Heart left ventricle (tissue), 16 donors: ENCODE data around the gene IL15. TPM values are rescaled to one million over a fixed set of nuclear protein-coding genes. Genes with fewer than 3 reads are reported as not detected.

Experiments
- ATAC-seq, 4 donors: fragments of 200-7000 bp; cut with Tn5 transposase; one replicate each; pipeline ENCODE4 v1.9.1; 2020 to 2022; ENCODE audit warnings: moderate library complexity in 4 of 4, mild to moderate bottlenecking in 3 of 4, moderate number of reproducible peaks in 1 of 4
- DNase-seq, 5 donors: peaks; one replicate each; pipeline ENCODE4 v3.0.0-alpha.2; 2020
- H3K27ac ChIP-seq, 12 donors: fragments of 200-600 bp; sonication (generic) in 4 of 12; one replicate each; pipeline versions ENCODE4 v1.5.0 to v1.8.0; 2016 to 2022; ENCODE audit warnings: mild to moderate bottlenecking in 2 of 12
- H3K27me3 ChIP-seq, 9 donors: fragments of 200-600 bp; sonication (generic) in 2 of 9; one replicate each; pipeline versions ENCODE4 v1.5.1 to v1.8.0; 2016 to 2022; ENCODE audit warnings: mild to moderate bottlenecking in 3 of 9
- H3K36me3 ChIP-seq, 9 donors: fragments of 200-600 bp; sonication (generic) in 2 of 9; one replicate each; pipeline versions ENCODE4 v1.5.0 to v1.8.0; 2018 to 2022; ENCODE audit warnings: mild to moderate bottlenecking in 2 of 9
- H3K4me1 ChIP-seq, 12 donors: fragments of 200-600 bp; sonication (generic) in 4 of 12; one replicate each; pipeline versions ENCODE4 v1.5.0 to v1.8.0; 2016 to 2022; ENCODE audit warnings: mild to moderate bottlenecking in 3 of 12
- H3K4me3 ChIP-seq, 12 donors: fragments of 200-600 bp; sonication (generic) in 4 of 12; one replicate each; pipeline versions ENCODE4 v1.5.0 to v1.8.0; 2017 to 2022; ENCODE audit warnings: mild to moderate bottlenecking in 9 of 12, moderate library complexity in 4 of 12
- H3K9me3 ChIP-seq, 12 donors: fragments of 200-600 bp; sonication (generic) in 4 of 12; one replicate each; pipeline versions ENCODE4 v1.5.0 to v1.8.0; 2016 to 2022; ENCODE audit warnings: mild to moderate bottlenecking in 1 of 12
- CTCF ChIP-seq, 12 donors: fragments of 200-600 bp; sonication (generic) in 4 of 12; IDR thresholded peaks; one replicate each; pipeline versions ENCODE4 v1.5.0 to v1.8.0; 2018 to 2022; ENCODE audit warnings: antibody characterized with exemption in 12 of 12, mild to moderate bottlenecking in 5 of 12
- POLR2A ChIP-seq, 2 donors: fragments of 450-650 bp; IDR thresholded peaks; one replicate each; pipeline ENCODE4 v1.6.1; 2017; ENCODE audit warnings: antibody characterized with exemption in 2 of 2, mild to moderate bottlenecking in 2 of 2, moderate library complexity in 2 of 2
- WGBS, 4 donors: extraction: QIAGEN DNeasy Blood & Tissue Kit in 2 of 4; methylation state at CpG; one replicate each; pipeline versions ENCODE4 v1.1.5 to v1.1.7; 2013 to 2018; 5-methylcytosine and 5-hydroxymethylcytosine counted together
- intact Hi-C, 10 donors: fragments of 100-400 bp; cut with DNase I; formaldehyde crosslinking; loops; one replicate each; pipeline versions ENCODE4 v1.11.1 to v1.14.2; 2022
- polyA plus RNA-seq, 2 donors: library from polyadenylated mRNA; stranded (reverse); fragments of 200-250 nt; gene quantifications; one replicate each; pipeline ENCODE4 v1.2.3, GENCODE V29; 2013
- total RNA-seq, 9 donors: library from RNA; depleted of rRNA in 2 of 9; stranded (reverse); fragments of >200 nt in 2 of 9; fragmentation: NEBNext Ultra II Directional in 3 of 9; extraction: Animal tissue kit (Norgen Biotek cat#: 25700) in 3 of 9; gene quantifications; one replicate each; pipeline versions ENCODE4 v1.1.0 to v1.2.4, GENCODE V29; 2016 to 2023
- donor health status: ischemic (EF 13 %, LVEDD 7.1; RV severe dilation, severe dysfunction).
- donor health status: healthy with polysubstance abuse.
- donor health status: DM: no; HTN: yes; CAD: no.
- donor health status: DM: no; HTN: no; CAD: no.
- donor health status: ischemic (EF 25% LVEDD 6.9; RV normal size, moderate dysfunction).
- donor health status: ischemic (EF 25% LVEDD 5.7; RV mildly dilated, moderate dysfunction).
- donor health status: healthy.
- donor health status: DM: yes; HTN: yes; CAD: no.
- donor health status: ischemic (EF 35%, LVEDD 5.7; RV mildly dilated, moderate dysfunction).
- donor health status: nonischemic (EF 11% LVEDD 7.7; RV severe dilation, severe dysfunction).
- donor health status: DM: yes; HTN: yes; CAD: no.
- donor health status: PGD.
- donor health status: ischemic (EF 29% LVEDD 5.4; RV normal size, mild dysfunction).
- donor health status: nonischemic (EF 23%, LVEDD 6.1; RV moderate dilation, normal function).

The IL15 gene
- total and polyA plus RNA-seq, 11 donors: 1.1 to 15.1 (median 2.5) TPM

GRCh38 chr4:141724646-141725045 lies 88.3 kb downstream of the IL15 start:
- H3K27me3 ChIP-seq: no peaks in the 10 kb centered on the region
- intact Hi-C loops: no loop called here
- no peaks in the 10 kb centered on the region for H3K4me1 ChIP-seq
- H3K27ac ChIP-seq: no peak overlapping the region
- H3K4me3 ChIP-seq: no peak overlapping the region
- ATAC-seq (no peak), DNase-seq (no peak)
- TF ChIP-seq CTCF (IDR thresholded peaks at IDR 0.05): no peak
- TF ChIP-seq POLR2A (IDR thresholded peaks at IDR 0.05): no peak
- H3K9me3 ChIP-seq: no peaks in the 10 kb centered on the region
- peaks cover 0 to 37% (median 17%) of the 10 kb centered on the region in 9 donors for H3K36me3 ChIP-seq

GRCh38 chr4:141727420-141727819 lies 91.0 kb downstream of the IL15 start:
- no peak for TF ChIP-seq CTCF (IDR thresholded peaks at IDR 0.05)
- TF ChIP-seq POLR2A (IDR thresholded peaks at IDR 0.05): no peak
- no peak for ATAC-seq

GRCh38 chr4:141730805-141731204 lies 94.4 kb downstream of the IL15 start:
- Histone ChIP-seq H3K36me3 (peaks cover 0 to 41% (median 25%) of the 10 kb centered on the region in 9 donors), H3K4me3 (no peak overlapping the region), H3K9me3 (no peaks in the 10 kb centered on the region), H3K27me3 (no peaks in the 10 kb centered on the region), H3K27ac (no peak overlapping the region), H3K4me1 (no peaks in the 10 kb centered on the region)
- intact Hi-C loops: no loop called here
- TF ChIP-seq POLR2A (IDR thresholded peaks at IDR 0.05): no peak
- TF ChIP-seq CTCF (IDR thresholded peaks at IDR 0.05): no peak
- no peak for ATAC-seq
- DNase-seq: no peak

More at GRCh38 chr4:141727420-141727819, 91.0 kb downstream of the IL15 start:
- no peaks in the 10 kb centered on the region for H3K27me3 ChIP-seq
- no peak overlapping the region for H3K4me3 ChIP-seq
- H3K36me3 ChIP-seq: peaks cover 0 to 47% (median 27%) of the 10 kb centered on the region in 9 donors
- H3K9me3 ChIP-seq: no peaks in the 10 kb centered on the region
- no peak for DNase-seq
- no peaks in the 10 kb centered on the region for H3K4me1 ChIP-seq
- H3K27ac ChIP-seq: no peak overlapping the region
- intact Hi-C loops: no loop called here

GRCh38 chr4:141731481-141731880 lies 95.1 kb downstream of the IL15 start:
- Histone ChIP-seq H3K27ac (no peak overlapping the region), H3K4me3 (no peak overlapping the region), H3K9me3 (peaks cover 0 to 4% (median 0%) of the 10 kb centered on the region in 12 donors), H3K27me3 (no peaks in the 10 kb centered on the region), H3K4me1 (no peaks in the 10 kb centered on the region), H3K36me3 (peaks cover 0 to 41% (median 25%) of the 10 kb centered on the region in 9 donors)
- ATAC-seq (no peak), DNase-seq (no peak)
- TF ChIP-seq CTCF (IDR thresholded peaks at IDR 0.05) (no peak), POLR2A (IDR thresholded peaks at IDR 0.05) (no peak)
- intact Hi-C loops: no loop called here
- 94 to 96% (median 95%) methylated on average over 4 of the region's 4 CpGs for WGBS, 4 donors
